ENCODE results near the gene KLC1. TPM values are rescaled to one million over a fixed set of nuclear protein-coding genes. Genes with fewer than 3 reads are reported as not detected.

The KLC1 gene
- total and polyA plus RNA-seq, 2 of the 8 experiments (the other 6 are each of a cell fraction or from before 2014, with no cell fraction given): 84.6 to 134 TPM

- no peak overlapping the region for H3K23ac ChIP-seq (ENCODE audit: insufficient read length)
- no peak overlapping the region for H2AFZ ChIP-seq (ENCODE audit: low read length)
- POLR2A ChIA-PET (ENCODE audit: partially characterized antibody): interaction anchor here (1.2 kb wide), 1 partner anchor 8 kb away, joined by 3 read pairs; no protein-coding TSS in a partner anchor
- H3K4ac ChIP-seq (replicated peaks; ENCODE audit: insufficient read length, low read depth, low read length): no peak overlapping the region
- no peaks in the 10 kb centered on the region; a peak in 1 of 8 replicates for H3K36me3 ChIP-seq (ENCODE audit: control insufficient read depth in 2 of 4, insufficient read depth in 4 of 4, low read length in 3 of 4)
- H4K91ac ChIP-seq (replicated peaks; ENCODE audit: insufficient read length, low read length): peak overlapping the region; percentile 69
- H3K18ac ChIP-seq (ENCODE audit: extremely low read depth, low read length): no peak overlapping the region
- H3K9ac ChIP-seq (replicated peaks in 1 of 4; ENCODE audit: extremely low read depth in 1 of 4, low read depth in 3 of 4, low read length in 3 of 4): no peak overlapping the region
- no peaks in the 10 kb centered on the region for H3K79me1 ChIP-seq (ENCODE audit: low read depth, low read length)
- peak overlapping the region; percentile 88; the same call in 1 of the 2 replicates for H2BK15ac ChIP-seq (ENCODE audit: low read length)
- no peaks in the 10 kb centered on the region for H3K9me3 ChIP-seq (ENCODE audit: insufficient read depth in 2 of 2, low read depth in 1 of 2, low read length in 1 of 2)
- no peak overlapping the region for H2AK5ac ChIP-seq (ENCODE audit: low read depth, low read length)
- no peak overlapping the region for H2BK20ac ChIP-seq (ENCODE audit: low read length)
- no peak overlapping the region for H3K14ac ChIP-seq (ENCODE audit: insufficient read length)
- no peak overlapping the region for H3K4me2 ChIP-seq (ENCODE audit: insufficient read depth in 1 of 2, low read depth in 2 of 2, low read length in 2 of 2)
- H3K27ac ChIP-seq (ENCODE audit: low read depth, low read length): no peak overlapping the region
- no peak for DNase-seq (ENCODE audit: low read depth in 1 of 2, low spot score in 2 of 2)
- FAIRE-seq: no peak
- H3K79me2 ChIP-seq (ENCODE audit: control insufficient read depth in 1 of 2, insufficient read depth in 2 of 2, low read length in 2 of 2): peaks cover 0 to 2% of the 10 kb centered on the region in 2 experiments; a peak in 1 of 4 replicates
- H3K56ac ChIP-seq (replicated peaks; ENCODE audit: insufficient read length, low read depth, low read length): no peak overlapping the region
- no peak overlapping the region for H3K4me3 ChIP-seq (ENCODE audit: extremely low read depth in 1 of 4, insufficient read depth in 2 of 4, low read depth in 3 of 4, low read length in 4 of 4)
- no peak overlapping the region for H2BK5ac ChIP-seq (ENCODE audit: low read depth, low read length)
- H4K20me1 ChIP-seq (replicated peaks in 1 of 2; ENCODE audit: control insufficient read depth in 1 of 2, insufficient read depth in 2 of 2, low read length in 2 of 2): peaks cover 0 to 2% of the 10 kb centered on the region in 2 experiments
- peaks cover 6% of the 10 kb centered on the region; the same call in 1 of the 2 replicates for H3K23me2 ChIP-seq (ENCODE audit: low read depth, low read length)
- no peak overlapping the region for H4K8ac ChIP-seq (ENCODE audit: extremely low read depth, insufficient read depth, low read length)
- H3K4me1 ChIP-seq (replicated peaks in 1 of 4; ENCODE audit: control insufficient read depth in 3 of 4, insufficient read depth in 4 of 4, low read length in 3 of 4): peaks cover 0 to 9% (median 7%) of the 10 kb centered on the region in 4 experiments; a peak in 6 of 7 replicates
- H2BK120ac ChIP-seq (replicated peaks; ENCODE audit: low read depth, low read length): no peak overlapping the region
- no peak overlapping the region for H4K5ac ChIP-seq (ENCODE audit: insufficient read length, low read depth, low read length)
- no peaks in the 10 kb centered on the region for H3K27me3 ChIP-seq (replicated peaks in 1 of 4; ENCODE audit: control insufficient read depth in 3 of 4, extremely low read depth in 1 of 4, insufficient read depth in 3 of 4, low read length in 3 of 4)
- WGBS, 2 experiments (ENCODE audit: extremely low coverage in 1 of 2, insufficient coverage in 1 of 2, insufficient read length in 1 of 2, insufficient replicate concordance in 2 of 2, low coverage in 1 of 2, low lambda C conversion rate in 2 of 2, missing lambda C conversion rate in 1 of 2): 76% methylated on average over 9 of the region's 10 CpGs; no CpG with 5 or more reads in 1 of the 2 experiments
- no peak overlapping the region for H2BK12ac ChIP-seq (ENCODE audit: low read depth, low read length)
- CTCF ChIA-PET (ENCODE audit: partially characterized antibody): no interaction called here
These were observed 4.2 kb upstream of the KLC1 start for GRCh38 chr14:103624860-103625259.
